ENCODE measurements around the gene NEFH.

NEFH gene

GRCh38 chr22:29464581-29464980 lies 15.4 kb upstream of the NEFH start:
- H3K27ac ChIP-seq, result no peak overlapping the region
- no peak for TF ChIP-seq CTCF (conservative IDR thresholded peaks at IDR 0.05)
- no peak for TF ChIP-seq ZFX (IDR thresholded peaks at IDR 0.05)

- H3K27ac ChIP-seq, result no peak overlapping the region
- no peak for TF ChIP-seq ZFX (IDR thresholded peaks at IDR 0.05)
- no peak for TF ChIP-seq CTCF (conservative IDR thresholded peaks at IDR 0.05)
These were observed 10.3 kb upstream of the NEFH start for GRCh38 chr22:29469755-29470154.

GRCh38 chr22:29470159-29470855 lies 9.7 kb upstream of the NEFH start:
- no peak overlapping the region for H3K27ac ChIP-seq
- no peak for TF ChIP-seq ZFX (IDR thresholded peaks at IDR 0.05)
- TF ChIP-seq CTCF (conservative IDR thresholded peaks at IDR 0.05), result peak; percentile 99

- TF ChIP-seq ZFX (IDR thresholded peaks at IDR 0.05) (no peak), CTCF (conservative IDR thresholded peaks at IDR 0.05) (no peak)
- no peak overlapping the region for H3K27ac ChIP-seq
These were observed 7.0 kb upstream of the NEFH start for GRCh38 chr22:29473001-29473400.

GRCh38 chr22:29475550-29475949 lies 4.5 kb upstream of the NEFH start:
- TF ChIP-seq CTCF (conservative IDR thresholded peaks at IDR 0.05) (no peak), ZFX (IDR thresholded peaks at IDR 0.05) (no peak)
- H3K27ac ChIP-seq, result no peak overlapping the region

- H3K27ac ChIP-seq, result no peak overlapping the region
- TF ChIP-seq CTCF (conservative IDR thresholded peaks at IDR 0.05) (no peak), ZFX (IDR thresholded peaks at IDR 0.05) (no peak)
These were observed 3.9 kb upstream of the NEFH start for GRCh38 chr22:29476116-29476515.

GRCh38 chr22:29477723-29478318 lies 2.2 kb upstream of the NEFH start:
- TF ChIP-seq ZFX (IDR thresholded peaks at IDR 0.05) (no peak), CTCF (conservative IDR thresholded peaks at IDR 0.05) (no peak)
- no peak overlapping the region for H3K27ac ChIP-seq

All from C4-2B (cell line).